HepG2 (cell line): ENCODE results near the gene SFT2D1. TPM values are rescaled to one million over a fixed set of nuclear protein-coding genes. Genes with fewer than 3 reads are reported as not detected.

Experiments
- GFI1 ChIP-seq: sonication (generic); formaldehyde crosslinking; IDR thresholded peaks from 2 replicates; pipeline ENCODE4 v1.5.0; 2020; ENCODE audit warnings: missing genetic modification reagents, mild to moderate bottlenecking, borderline replicate concordance
- NFATC3 ChIP-seq: sonication (generic); formaldehyde crosslinking; IDR thresholded peaks from 2 replicates; pipeline ENCODE4 v1.5.1; 2020; ENCODE audit warnings: mild to moderate bottlenecking, missing genetic modification reagents
- NFYC ChIP-seq: IDR thresholded peaks from 2 replicates; pipeline ENCODE4 v1.6.1; 2016; ENCODE audit warnings: missing genetic modification reagents, missing compliant biosample characterization
- ZBTB42 ChIP-seq: sonication (generic); formaldehyde crosslinking; IDR thresholded peaks from 2 replicates; pipeline ENCODE4 v1.5.0; 2020; ENCODE audit warnings: mild to moderate bottlenecking, missing genetic modification reagents
- ZBTB7A ChIP-seq: sonication (generic); formaldehyde crosslinking; IDR thresholded peaks from 2 replicates; pipeline ENCODE4 v1.8.0; 2022; ENCODE audit warnings: mild to moderate bottlenecking, missing genetic modification reagents
- ZFP82 ChIP-seq: sonication (generic); formaldehyde crosslinking; IDR thresholded peaks from 2 replicates; pipeline ENCODE4 v1.5.1; 2020; ENCODE audit warnings: mild to moderate bottlenecking, missing genetic modification reagents, borderline replicate concordance
- ZNF136 ChIP-seq: sonication (generic); formaldehyde crosslinking; IDR thresholded peaks from 2 replicates; pipeline ENCODE4 v1.8.1; 2022; ENCODE audit warnings: low read depth, mild to moderate bottlenecking, moderate library complexity, missing genetic modification reagents
- ZNF678 ChIP-seq: sonication (generic); formaldehyde crosslinking; IDR thresholded peaks from 2 replicates; pipeline ENCODE4 v1.4.0; 2020; ENCODE audit warnings: mild to moderate bottlenecking, missing genetic modification reagents
- ZNF891 ChIP-seq: sonication (generic); formaldehyde crosslinking; IDR thresholded peaks from 2 replicates; pipeline ENCODE4 v1.5.0; 2020; ENCODE audit warnings: mild to moderate bottlenecking, missing genetic modification reagents
- ZSCAN22 ChIP-seq: sonication (generic); formaldehyde crosslinking; IDR thresholded peaks from 2 replicates; pipeline ENCODE4 v1.4.0; 2020; ENCODE audit warnings: mild to moderate bottlenecking, missing genetic modification reagents
- polyA plus RNA-seq, 8 experiments: library from polyadenylated mRNA; depleted of rRNA in 3 of 8; stranded (reverse) in 7 of 8; unstranded in 1 of 8; fragments of >200 nt; fragmentation: Illumina TruSeq in 4 of 8; extraction: Trizol in 4 of 8; gene quantifications; 2 replicates each; pipeline versions ENCODE4 v1.2.1 to v1.2.3, GENCODE V29; 2011 to 2016; ENCODE audit warnings: low read depth in 4 of 8, missing spikeins in 1 of 8, mixed read lengths in 1 of 8; ENCODE audit not compliant: insufficient read depth in 1 of 8
- total RNA-seq, 5 experiments: library from RNA; depleted of rRNA; stranded (reverse); fragments of >200 nt; fragmentation: Illumina TruSeq; extraction: Trizol; gene quantifications; 2 replicates each; pipeline ENCODE4 v1.2.3, GENCODE V29; 2016; ENCODE audit warnings: low read depth in 1 of 5
- TF ChIP-seq, protein P1 (sequence below): sonication (generic); formaldehyde crosslinking; IDR thresholded peaks from 2 replicates; pipeline ENCODE4 v1.5.0; 2020; ENCODE audit warnings: missing genetic modification reagents
- TF ChIP-seq, protein P2 (sequence below): IDR thresholded peaks from 2 replicates; pipeline ENCODE4 v1.6.1; 2012; ENCODE audit warnings: inconsistent platforms
- TF ChIP-seq, protein P3 (sequence below): sonication (generic); formaldehyde crosslinking; IDR thresholded peaks from 2 replicates; pipeline ENCODE4 v1.4.0; 2020; ENCODE audit warnings: mild to moderate bottlenecking, missing genetic modification reagents
- TF ChIP-seq, protein P4 (sequence below): sonication (generic); formaldehyde crosslinking; IDR thresholded peaks from 2 replicates; pipeline ENCODE4 v1.8.1; 2023; ENCODE audit warnings: missing genetic modification reagents, inconsistent platforms, borderline replicate concordance
- TF ChIP-seq, protein P5 (sequence below): sonication (generic); formaldehyde crosslinking; IDR thresholded peaks from 2 replicates; pipeline ENCODE4 v1.9.0; 2021; ENCODE audit warnings: missing genetic modification reagents, mild to moderate bottlenecking, borderline replicate concordance
- TF ChIP-seq, protein P6 (sequence below): sonication (generic); formaldehyde crosslinking; IDR thresholded peaks from 2 replicates; pipeline ENCODE4 v1.5.1; 2020; ENCODE audit warnings: mild to moderate bottlenecking, missing genetic modification reagents
- TF ChIP-seq, protein P7 (sequence below): sonication (generic); formaldehyde crosslinking; IDR thresholded peaks from 2 replicates; pipeline ENCODE4 v1.9.0; 2021; ENCODE audit warnings: missing genetic modification reagents, mild to moderate bottlenecking, borderline replicate concordance
- TF ChIP-seq, protein P8 (sequence below): sonication (generic); formaldehyde crosslinking; IDR thresholded peaks from 2 replicates; pipeline ENCODE4 v1.4.0; 2020; ENCODE audit warnings: mild to moderate bottlenecking, missing genetic modification reagents
- TF ChIP-seq, protein P9 (sequence below): sonication (generic); formaldehyde crosslinking; IDR thresholded peaks from 2 replicates; pipeline ENCODE4 v1.8.0; 2022; ENCODE audit warnings: mild to moderate bottlenecking, missing genetic modification reagents, moderate library complexity

SFT2D1 gene
- total and polyA plus RNA-seq, 2 of the 13 experiments (the other 11 are each of a cell fraction or from before 2014, with no cell fraction given) = 115 to 147 TPM

DNA sequence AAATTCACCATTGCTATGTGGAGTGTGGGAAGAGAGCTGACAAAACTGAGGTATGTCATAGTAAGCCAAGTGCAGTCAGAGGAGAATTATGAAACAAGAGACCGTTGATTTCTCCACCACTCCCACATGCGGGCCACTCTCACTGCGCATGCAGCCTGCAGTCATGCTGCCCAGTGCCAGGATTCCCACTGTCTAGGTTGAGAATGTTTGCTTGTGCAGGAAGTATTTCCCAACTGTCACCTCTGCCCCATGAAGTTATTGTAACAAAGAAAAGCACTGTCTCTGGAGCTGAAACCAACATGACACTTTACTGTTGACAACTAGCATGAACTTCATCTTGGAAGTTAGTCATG lies 18.7 kb upstream of the SFT2D1 start (continued):
- TF ChIP-seq, protein P1, sequence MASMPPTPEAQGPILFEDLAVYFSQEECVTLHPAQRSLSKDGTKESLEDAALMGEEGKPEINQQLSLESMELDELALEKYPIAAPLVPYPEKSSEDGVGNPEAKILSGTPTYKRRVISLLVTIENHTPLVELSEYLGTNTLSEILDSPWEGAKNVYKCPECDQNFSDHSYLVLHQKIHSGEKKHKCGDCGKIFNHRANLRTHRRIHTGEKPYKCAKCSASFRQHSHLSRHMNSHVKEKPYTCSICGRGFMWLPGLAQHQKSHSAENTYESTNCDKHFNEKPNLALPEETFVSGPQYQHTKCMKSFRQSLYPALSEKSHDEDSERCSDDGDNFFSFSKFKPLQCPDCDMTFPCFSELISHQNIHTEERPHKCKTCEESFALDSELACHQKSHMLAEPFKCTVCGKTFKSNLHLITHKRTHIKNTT (CRISPR knock-in tag) = no peak
- peak; percentile 61; the same call in 1 of the 2 replicates for TF ChIP-seq NFATC3 (CRISPR knock-in tag)
- TF ChIP-seq, protein P2, sequence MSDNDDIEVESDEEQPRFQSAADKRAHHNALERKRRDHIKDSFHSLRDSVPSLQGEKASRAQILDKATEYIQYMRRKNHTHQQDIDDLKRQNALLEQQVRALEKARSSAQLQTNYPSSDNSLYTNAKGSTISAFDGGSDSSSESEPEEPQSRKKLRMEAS = peak; percentile 98
- TF ChIP-seq, protein P3, sequence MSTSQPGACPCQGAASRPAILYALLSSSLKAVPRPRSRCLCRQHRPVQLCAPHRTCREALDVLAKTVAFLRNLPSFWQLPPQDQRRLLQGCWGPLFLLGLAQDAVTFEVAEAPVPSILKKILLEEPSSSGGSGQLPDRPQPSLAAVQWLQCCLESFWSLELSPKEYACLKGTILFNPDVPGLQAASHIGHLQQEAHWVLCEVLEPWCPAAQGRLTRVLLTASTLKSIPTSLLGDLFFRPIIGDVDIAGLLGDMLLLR (CRISPR knock-in tag) = 0 out of 2 replicates have a peak, but pooled peaks have one; percentile 71
- TF ChIP-seq, protein P4, sequence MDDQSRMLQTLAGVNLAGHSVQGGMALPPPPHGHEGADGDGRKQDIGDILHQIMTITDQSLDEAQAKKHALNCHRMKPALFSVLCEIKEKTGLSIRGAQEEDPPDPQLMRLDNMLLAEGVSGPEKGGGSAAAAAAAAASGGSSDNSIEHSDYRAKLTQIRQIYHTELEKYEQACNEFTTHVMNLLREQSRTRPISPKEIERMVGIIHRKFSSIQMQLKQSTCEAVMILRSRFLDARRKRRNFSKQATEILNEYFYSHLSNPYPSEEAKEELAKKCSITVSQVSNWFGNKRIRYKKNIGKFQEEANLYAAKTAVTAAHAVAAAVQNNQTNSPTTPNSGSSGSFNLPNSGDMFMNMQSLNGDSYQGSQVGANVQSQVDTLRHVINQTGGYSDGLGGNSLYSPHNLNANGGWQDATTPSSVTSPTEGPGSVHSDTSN = peak; percentile 88; the same call in 1 of the 2 replicates
- peak; percentile 93 for TF ChIP-seq ZNF136 (CRISPR knock-in tag)
- TF ChIP-seq GFI1 (CRISPR knock-in tag) = 0 out of 2 replicates have a peak, but pooled peaks have one; percentile 74
- TF ChIP-seq ZFP82 (CRISPR knock-in tag) = no peak
- TF ChIP-seq NFYC = 0 out of 2 replicates have a peak, but pooled peaks have one; percentile 56
- TF ChIP-seq ZSCAN22 (CRISPR knock-in tag) = no peak
- TF ChIP-seq ZBTB42 (CRISPR knock-in tag) = no peak
- no peak for TF ChIP-seq ZNF678
- TF ChIP-seq, protein P5, sequence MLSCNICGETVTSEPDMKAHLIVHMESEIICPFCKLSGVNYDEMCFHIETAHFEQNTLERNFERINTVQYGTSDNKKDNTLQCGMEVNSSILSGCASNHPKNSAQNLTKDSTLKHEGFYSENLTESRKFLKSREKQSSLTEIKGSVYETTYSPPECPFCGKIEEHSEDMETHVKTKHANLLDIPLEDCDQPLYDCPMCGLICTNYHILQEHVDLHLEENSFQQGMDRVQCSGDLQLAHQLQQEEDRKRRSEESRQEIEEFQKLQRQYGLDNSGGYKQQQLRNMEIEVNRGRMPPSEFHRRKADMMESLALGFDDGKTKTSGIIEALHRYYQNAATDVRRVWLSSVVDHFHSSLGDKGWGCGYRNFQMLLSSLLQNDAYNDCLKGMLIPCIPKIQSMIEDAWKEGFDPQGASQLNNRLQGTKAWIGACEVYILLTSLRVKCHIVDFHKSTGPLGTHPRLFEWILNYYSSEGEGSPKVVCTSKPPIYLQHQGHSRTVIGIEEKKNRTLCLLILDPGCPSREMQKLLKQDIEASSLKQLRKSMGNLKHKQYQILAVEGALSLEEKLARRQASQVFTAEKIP = no peak
- TF ChIP-seq, protein P6, sequence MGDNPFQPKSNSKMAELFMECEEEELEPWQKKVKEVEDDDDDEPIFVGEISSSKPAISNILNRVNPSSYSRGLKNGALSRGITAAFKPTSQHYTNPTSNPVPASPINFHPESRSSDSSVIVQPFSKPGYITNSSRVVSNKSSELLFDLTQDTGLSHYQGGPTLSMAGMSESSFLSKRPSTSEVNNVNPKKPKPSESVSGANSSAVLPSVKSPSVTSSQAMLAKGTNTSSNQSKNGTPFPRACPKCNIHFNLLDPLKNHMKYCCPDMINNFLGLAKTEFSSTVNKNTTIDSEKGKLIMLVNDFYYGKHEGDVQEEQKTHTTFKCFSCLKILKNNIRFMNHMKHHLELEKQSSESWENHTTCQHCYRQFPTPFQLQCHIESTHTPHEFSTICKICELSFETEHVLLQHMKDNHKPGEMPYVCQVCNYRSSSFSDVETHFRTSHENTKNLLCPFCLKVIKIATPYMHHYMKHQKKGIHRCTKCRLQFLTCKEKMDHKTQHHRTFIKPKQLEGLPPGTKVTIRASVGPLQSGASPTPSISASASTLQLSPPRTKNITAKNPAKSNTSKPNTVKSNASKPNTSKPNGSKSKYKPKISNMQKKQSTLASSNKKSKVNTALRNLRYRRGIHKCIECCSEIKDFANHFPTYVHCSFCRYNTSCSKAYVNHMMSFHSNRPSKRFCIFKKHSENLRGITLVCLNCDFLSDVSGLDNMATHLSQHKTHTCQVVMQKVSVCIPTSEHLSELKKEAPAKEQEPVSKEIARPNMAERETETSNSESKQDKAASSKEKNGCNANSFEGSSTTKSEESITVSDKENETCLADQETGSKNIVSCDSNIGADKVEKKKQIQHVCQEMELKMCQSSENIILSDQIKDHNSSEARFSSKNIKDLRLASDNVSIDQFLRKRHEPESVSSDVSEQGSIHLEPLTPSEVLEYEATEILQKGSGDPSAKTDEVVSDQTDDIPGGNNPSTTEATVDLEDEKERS (CRISPR knock-in tag) = peak; percentile 64; the same call in 1 of the 2 replicates
- no peak for TF ChIP-seq ZNF891 (CRISPR knock-in tag)
- TF ChIP-seq, protein P7, sequence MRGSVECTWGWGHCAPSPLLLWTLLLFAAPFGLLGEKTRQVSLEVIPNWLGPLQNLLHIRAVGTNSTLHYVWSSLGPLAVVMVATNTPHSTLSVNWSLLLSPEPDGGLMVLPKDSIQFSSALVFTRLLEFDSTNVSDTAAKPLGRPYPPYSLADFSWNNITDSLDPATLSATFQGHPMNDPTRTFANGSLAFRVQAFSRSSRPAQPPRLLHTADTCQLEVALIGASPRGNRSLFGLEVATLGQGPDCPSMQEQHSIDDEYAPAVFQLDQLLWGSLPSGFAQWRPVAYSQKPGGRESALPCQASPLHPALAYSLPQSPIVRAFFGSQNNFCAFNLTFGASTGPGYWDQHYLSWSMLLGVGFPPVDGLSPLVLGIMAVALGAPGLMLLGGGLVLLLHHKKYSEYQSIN (CRISPR knock-in tag) = no peak
- TF ChIP-seq, protein P8, sequence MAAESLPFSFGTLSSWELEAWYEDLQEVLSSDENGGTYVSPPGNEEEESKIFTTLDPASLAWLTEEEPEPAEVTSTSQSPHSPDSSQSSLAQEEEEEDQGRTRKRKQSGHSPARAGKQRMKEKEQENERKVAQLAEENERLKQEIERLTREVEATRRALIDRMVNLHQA (CRISPR knock-in tag) = peak; percentile 70; the same call in 1 of the 2 replicates
- no peak for TF ChIP-seq ZBTB7A (CRISPR knock-in tag)
- TF ChIP-seq, protein P9, sequence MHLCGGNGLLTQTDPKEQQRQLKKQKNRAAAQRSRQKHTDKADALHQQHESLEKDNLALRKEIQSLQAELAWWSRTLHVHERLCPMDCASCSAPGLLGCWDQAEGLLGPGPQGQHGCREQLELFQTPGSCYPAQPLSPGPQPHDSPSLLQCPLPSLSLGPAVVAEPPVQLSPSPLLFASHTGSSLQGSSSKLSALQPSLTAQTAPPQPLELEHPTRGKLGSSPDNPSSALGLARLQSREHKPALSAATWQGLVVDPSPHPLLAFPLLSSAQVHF (CRISPR knock-in tag) = no peak; the same call in 1 of the 2 replicates
